Mucosa of descending colon (tissue), 3 donors: ENCODE results near the gene ADIPOR2. TPM values are rescaled to one million over a fixed set of nuclear protein-coding genes. Genes with fewer than 3 reads are reported as not detected.
A peak's percentile ranks its signal among the peaks of the same experiment; 100 is the strongest.

Experiments
- ATAC-seq: fragments of 200-7000 bp; cut with Tn5 transposase; one replicate; pipeline ENCODE4 v1.9.1; 2020; ENCODE audit warnings: mild to moderate bottlenecking, moderate library complexity
- DNase-seq, 3 donors: peaks; one replicate each; pipeline ENCODE4 v3.0.0-alpha.2; 2020
- H3K36me3 ChIP-seq: fragments of 200-600 bp; one replicate; pipeline ENCODE4 v1.8.0; 2021; ENCODE audit warnings: low read depth, mild to moderate bottlenecking
- H3K4me1 ChIP-seq: fragments of 200-600 bp; one replicate; pipeline ENCODE4 v1.8.0; 2021; ENCODE audit warnings: low read depth, mild to moderate bottlenecking
- H3K4me3 ChIP-seq: fragments of 200-600 bp; one replicate; pipeline ENCODE4 v1.8.0; 2021; ENCODE audit warnings: mild to moderate bottlenecking
- H3K9me3 ChIP-seq: fragments of 200-600 bp; one replicate; pipeline ENCODE4 v1.8.0; 2021; ENCODE audit warnings: mild to moderate bottlenecking
- intact Hi-C, 2 donors: fragments of 100-400 bp; cut with DNase I in 1 of 2; cut with micrococcal nuclease in 1 of 2; formaldehyde crosslinking; loops; one replicate each; pipeline versions ENCODE4 v1.11.0 to v1.11.1; 2022; cut with DNase I, micrococcal nuclease
- total RNA-seq, 3 donors: library from RNA; stranded (reverse); fragmentation: NEBNext Ultra II Directional in 2 of 3; extraction: Animal tissue kit (Norgen Biotek cat#: 25700) in 2 of 3; gene quantifications; one replicate each; pipeline versions ENCODE4 v1.2.1 to v1.2.4, GENCODE V29; 2021 to 2023
- TF ChIP-seq, protein P1 (sequence below): fragments of 200-600 bp; IDR thresholded peaks from one replicate; pipeline ENCODE4 v1.8.0; 2022; ENCODE audit warnings: antibody characterized with exemption, mild to moderate bottlenecking
- donor health status: DM: no; HTN: no; CAD: no; lungs with moderate emphysema.
- donor health status: DM: no; HTN: no; CAD: no.
- donor health status: DM: no; HTN: yes; CAD: no.

ADIPOR2 gene
- total RNA-seq, 3 donors from 2014 or later, result 76.1 to 119 (median 98.5) TPM

- Histone ChIP-seq H3K4me1 (no peaks in the 10 kb centered on the region), H3K36me3 (no peaks in the 10 kb centered on the region), H3K9me3 (no peaks in the 10 kb centered on the region), H3K4me3 (no peak overlapping the region)
- no peak for ATAC-seq
- DNase-seq, result peak in 2 of 3 donors; percentile 18
- TF ChIP-seq, protein P1, sequence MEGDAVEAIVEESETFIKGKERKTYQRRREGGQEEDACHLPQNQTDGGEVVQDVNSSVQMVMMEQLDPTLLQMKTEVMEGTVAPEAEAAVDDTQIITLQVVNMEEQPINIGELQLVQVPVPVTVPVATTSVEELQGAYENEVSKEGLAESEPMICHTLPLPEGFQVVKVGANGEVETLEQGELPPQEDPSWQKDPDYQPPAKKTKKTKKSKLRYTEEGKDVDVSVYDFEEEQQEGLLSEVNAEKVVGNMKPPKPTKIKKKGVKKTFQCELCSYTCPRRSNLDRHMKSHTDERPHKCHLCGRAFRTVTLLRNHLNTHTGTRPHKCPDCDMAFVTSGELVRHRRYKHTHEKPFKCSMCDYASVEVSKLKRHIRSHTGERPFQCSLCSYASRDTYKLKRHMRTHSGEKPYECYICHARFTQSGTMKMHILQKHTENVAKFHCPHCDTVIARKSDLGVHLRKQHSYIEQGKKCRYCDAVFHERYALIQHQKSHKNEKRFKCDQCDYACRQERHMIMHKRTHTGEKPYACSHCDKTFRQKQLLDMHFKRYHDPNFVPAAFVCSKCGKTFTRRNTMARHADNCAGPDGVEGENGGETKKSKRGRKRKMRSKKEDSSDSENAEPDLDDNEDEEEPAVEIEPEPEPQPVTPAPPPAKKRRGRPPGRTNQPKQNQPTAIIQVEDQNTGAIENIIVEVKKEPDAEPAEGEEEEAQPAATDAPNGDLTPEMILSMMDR, result no peak
- intact Hi-C loops, result no loop called here
Measured at GRCh38 chr12:1807087-1807860, 116.4 kb downstream of the ADIPOR2 start.

GRCh38 chr12:1808036-1808797 is 117.3 kb downstream of the ADIPOR2 start:
- no peaks in the 10 kb centered on the region for H3K36me3 ChIP-seq
- ATAC-seq (no peak), DNase-seq (peak in 2 of 3 donors; percentile 14 to 40)
- TF ChIP-seq, protein P1, result no peak
- no peak overlapping the region for H3K4me3 ChIP-seq
- no peaks in the 10 kb centered on the region for H3K4me1 ChIP-seq
- intact Hi-C loops, result no loop called here
- no peaks in the 10 kb centered on the region for H3K9me3 ChIP-seq

GRCh38 chr12:1808798-1809480 is 118.1 kb downstream of the ADIPOR2 start:
- H3K4me3 ChIP-seq, result no peak overlapping the region
- no peaks in the 10 kb centered on the region for H3K4me1 ChIP-seq
- no peaks in the 10 kb centered on the region for H3K9me3 ChIP-seq
- TF ChIP-seq, protein P1, result no peak
- peak in 2 of 3 donors; percentile 24 to 35 for DNase-seq
- intact Hi-C loops, result no loop called here
- no peaks in the 10 kb centered on the region for H3K36me3 ChIP-seq
- ATAC-seq, result no peak

DNA sequence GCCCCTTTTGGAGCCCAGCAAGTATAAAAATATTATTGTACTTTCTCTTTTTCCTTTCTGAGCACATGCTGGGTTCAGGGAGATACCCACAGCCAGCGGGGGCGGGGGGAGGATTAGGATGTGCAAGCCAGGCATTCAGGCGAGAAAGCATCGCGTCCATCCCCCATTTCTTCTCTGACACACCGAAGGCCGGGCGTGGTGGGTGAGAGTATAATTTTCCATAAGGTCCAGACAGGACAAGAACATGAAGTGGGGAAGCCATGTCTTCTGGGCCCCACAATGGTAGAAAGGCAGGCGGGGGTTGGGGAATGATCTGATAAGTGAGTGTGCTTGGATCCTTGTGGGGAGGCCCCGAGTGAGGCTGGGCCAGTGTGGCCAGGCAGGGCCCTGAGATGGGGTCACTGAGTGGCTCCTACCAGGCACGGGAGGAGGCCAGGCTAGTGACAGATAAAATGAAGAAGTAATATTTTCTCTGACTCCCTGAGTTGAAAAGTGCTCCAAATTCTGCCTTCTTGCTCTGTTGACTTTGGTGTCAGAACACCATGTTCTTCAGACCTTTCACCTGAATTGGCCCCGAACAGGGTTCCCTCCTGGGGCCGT is 118.8 kb downstream of the ADIPOR2 start:
- Histone ChIP-seq H3K4me1 (no peaks in the 10 kb centered on the region), H3K36me3 (no peaks in the 10 kb centered on the region), H3K9me3 (no peaks in the 10 kb centered on the region), H3K4me3 (no peak overlapping the region)
- TF ChIP-seq, protein P1, result no peak
- intact Hi-C loops, result no loop called here
- DNase-seq (peak in 1 of 3 donors; percentile 28), ATAC-seq (no peak)

DNA sequence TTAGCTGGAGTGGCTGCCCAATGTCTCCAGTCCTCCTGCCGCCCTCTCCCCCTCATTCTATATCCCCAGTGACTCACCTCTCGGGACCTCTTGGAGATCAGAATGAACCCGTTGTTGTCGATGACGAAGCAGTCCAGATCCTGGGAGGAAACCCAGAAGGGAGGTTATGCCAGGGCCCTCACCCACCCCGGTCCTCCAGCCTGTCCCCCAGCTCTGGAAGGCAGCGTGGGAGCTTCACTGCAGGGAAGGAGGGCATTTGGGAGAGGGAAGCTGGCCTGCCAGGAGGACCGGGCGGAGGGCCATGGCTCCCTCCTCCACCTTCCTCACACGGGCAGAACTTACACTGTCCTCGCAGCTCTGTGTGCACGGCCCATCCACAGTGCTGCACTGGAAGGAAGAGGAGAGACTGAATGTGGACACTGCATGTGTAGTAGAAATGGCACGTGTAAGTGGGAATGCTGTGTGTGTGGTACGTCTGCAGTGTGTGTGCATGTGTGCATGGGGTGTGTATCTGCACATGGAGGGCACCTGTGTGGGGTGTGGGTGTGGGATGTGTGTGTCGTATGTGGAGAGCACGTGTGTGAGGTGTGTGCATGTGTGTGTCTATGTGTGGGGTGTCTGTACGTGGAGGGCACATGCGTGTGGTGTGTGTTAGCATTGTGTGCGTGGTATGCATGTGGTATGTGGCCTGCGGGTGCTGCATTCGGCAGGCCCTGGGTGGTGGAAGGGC is 119.5 kb downstream of the ADIPOR2 start:
- ATAC-seq (no peak), DNase-seq (peak in 1 of 3 donors; percentile 33)
- Histone ChIP-seq H3K36me3 (no peaks in the 10 kb centered on the region), H3K4me3 (no peak overlapping the region), H3K4me1 (no peaks in the 10 kb centered on the region), H3K9me3 (no peaks in the 10 kb centered on the region)
- intact Hi-C loops, result no loop called here
- TF ChIP-seq, protein P1, result no peak
